Islet of Langerhans (tissue), 1 donor: ENCODE data around the gene GTF2H1.
"Not testable (repeated sequence)": the region's sequence is repeated elsewhere in the genome, so short reads cannot be mapped to it uniquely, and the experiment has no call there.

ENCODE experiments used
- FAIRE-seq: peaks from one replicate; lab custom pipeline; 2011; peaks lifted over from hg19 to GRCh38; lab: Jason Lieb, UNC

GTF2H1 gene

DNA sequence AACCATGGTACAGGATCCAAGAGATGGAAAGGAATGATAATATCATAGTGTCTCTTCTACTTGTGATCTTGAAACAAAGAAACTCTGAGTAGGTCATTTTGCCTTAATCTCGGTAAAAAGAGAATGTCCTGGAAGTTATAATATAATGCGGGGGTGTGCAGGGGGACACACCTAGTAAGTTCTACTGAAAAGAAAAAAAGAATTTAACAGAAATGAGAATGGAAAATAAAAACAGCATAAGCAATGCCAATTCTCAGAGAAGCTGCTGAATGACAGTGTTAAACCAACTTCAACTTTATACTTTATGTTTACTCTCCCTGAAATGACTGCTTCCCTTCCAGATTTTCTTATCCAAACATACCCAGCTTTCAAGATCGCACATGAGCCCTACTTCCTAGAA is 2.5 kb upstream of the GTF2H1 start:
- no peak for FAIRE-seq

DNA sequence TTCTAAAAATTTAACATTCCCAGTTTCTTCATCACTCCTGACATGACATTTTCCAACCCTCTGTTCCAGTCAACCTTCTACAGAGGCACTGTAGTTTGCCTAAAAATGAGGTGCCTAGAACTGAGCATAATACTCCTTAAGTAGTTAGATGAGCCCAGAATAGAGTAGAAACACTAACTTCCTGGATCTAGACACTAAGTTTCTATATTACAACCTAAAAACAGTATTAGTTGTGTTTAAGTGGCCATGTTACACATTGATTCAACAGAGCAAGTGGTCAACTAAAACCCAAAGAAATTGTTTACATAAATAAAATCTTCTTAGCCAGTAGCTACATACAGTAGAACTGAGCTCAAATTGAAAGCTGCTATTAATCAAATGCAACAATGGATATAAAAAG is 1.8 kb upstream of the GTF2H1 start:
- FAIRE-seq = no peak

DNA sequence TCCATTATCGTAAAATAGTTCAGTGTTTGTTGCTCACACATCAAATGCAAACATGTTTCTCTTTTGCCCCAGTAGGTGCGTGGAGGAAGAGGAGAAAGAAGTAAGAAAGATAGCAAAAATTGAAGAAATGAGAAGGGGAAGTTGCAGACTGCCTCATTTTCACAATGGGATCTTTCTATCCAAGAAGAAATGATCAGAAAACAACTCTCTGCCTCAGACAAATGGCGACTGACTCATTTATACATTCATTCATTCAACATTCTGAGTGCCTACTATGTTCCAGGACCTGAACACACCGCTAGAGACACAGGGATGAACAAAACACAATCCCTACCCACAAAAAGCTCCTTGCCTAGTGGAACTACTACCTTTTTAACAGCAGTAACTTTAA is 794 bp upstream of the GTF2H1 start:
- no peak for FAIRE-seq

DNA sequence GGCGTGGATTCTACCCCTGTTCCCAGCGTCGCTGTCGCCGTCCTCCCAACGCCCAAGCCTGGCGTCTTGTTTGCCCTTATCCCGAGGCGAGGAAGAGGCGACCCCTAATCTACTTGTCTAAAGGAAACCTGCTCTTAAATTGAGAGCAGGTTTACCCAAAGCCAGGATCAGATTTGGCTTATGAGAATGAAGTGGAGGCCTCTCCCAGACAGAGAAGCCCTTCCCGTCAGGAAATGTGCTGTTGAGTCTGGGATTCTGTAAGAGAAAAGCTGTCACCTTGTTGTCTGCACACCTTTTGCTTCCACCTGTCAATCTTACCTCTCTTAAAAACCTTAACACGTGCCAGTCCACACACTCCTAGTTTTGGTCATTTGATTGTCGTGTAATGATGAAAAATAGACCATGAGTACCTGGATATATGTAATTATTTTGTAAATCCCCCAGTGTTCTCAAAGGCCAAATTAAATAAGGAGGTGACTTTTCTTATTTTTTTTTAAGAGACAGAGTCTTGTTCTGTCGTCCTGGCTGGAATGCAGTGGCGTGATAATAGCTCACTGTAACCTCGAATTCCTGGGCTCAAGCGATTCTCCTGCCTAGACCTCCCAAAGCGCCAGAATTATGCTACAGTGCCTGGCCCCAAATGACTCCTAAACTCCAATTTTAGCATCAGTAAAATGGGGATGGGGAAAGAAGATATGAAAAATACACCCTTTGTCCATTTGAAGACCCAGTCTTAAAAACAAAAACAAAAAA is 627 bp downstream of the GTF2H1 start:
- no peak for FAIRE-seq

DNA sequence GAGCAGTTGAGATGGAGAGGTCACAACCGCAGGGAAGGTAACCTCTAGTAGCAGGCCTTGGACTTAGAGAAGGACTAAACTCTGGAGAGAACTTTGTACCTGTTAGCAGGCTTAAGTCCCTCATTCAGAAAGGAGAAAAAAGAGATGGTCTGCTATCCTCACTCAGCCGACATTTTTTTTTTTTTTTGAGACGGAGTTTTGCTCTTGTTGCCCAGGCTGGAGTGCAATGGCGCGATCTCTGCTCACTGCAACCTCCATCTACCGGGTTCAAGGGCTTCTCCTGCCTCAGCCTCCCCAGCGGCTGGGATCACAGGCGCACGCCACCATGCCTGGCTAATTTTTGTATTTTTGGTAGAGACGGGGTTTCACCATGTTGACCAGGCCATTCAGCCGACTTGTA is 1.5 kb downstream of the GTF2H1 start:
- not testable (repeated sequence) for FAIRE-seq

DNA sequence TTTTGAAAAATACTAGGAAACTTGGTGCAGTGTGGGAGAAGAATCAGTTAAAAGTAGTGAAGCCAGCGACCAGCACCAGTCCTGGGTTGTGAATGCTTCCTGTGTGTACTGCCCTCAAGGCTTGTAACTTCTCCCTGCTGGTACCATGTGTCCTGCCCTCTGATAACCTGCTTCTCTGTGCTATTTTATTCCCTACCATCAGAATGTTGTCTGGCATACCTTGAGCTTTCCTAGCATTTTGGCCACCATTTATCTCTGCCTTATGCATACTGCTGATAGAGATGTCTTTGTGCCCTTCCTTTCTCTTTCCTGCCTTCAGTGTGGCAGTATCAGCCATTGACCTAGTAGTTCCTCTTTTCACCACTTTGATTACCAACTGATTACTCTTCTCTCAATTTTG is 2.0 kb downstream of the GTF2H1 start:
- no peak for FAIRE-seq

DNA sequence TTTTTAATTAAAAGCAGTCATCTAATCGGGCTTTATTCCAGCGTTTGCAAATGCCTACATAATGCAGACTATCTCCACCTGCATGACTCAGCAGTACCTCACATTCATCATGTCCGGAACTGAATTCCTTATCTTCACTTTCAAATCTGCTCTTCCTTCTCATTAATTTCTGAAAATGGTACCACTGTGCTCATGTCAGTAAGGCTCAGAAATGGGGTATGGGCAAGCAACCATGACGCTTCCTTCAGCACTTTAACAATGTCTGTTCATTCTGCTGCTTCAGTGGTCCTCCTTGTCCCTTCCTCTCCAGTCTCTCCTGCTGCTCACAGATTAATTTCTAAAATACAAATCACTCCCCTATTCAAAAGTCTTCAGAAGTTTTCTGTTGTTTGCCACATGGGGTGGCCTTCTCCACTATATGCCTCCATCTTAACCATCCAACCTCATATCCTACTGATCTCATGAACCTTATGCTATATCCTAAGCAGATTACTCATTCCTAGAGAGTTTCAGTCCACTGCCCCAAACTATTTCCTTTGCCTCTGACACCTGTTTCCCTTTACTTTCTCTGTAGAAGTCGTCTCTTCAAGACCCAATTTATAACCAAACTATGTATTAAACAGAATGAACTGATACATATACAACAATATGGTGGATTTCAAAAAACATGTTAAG is 7.0 kb downstream of the GTF2H1 start:
- no peak for FAIRE-seq

DNA sequence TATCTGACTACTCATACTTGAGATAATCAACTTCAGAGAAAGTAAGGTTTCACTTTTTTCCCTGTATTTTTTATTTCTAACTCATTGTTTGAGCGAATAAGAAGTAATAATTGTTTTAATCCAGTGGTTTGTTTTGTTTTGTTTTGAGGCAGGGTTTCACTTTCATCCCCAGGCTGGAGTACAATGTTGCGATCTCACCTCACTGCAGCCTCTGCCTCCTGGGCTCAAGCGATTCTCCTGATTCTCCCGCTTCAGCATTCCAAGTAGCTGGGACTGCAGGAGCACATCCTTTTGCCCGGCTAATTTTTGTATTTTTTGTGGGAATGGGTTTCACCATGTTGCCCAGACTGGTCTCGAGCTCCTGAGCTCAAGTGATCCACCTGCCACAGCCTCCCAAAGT is 8.6 kb downstream of the GTF2H1 start:
- no peak for FAIRE-seq

DNA sequence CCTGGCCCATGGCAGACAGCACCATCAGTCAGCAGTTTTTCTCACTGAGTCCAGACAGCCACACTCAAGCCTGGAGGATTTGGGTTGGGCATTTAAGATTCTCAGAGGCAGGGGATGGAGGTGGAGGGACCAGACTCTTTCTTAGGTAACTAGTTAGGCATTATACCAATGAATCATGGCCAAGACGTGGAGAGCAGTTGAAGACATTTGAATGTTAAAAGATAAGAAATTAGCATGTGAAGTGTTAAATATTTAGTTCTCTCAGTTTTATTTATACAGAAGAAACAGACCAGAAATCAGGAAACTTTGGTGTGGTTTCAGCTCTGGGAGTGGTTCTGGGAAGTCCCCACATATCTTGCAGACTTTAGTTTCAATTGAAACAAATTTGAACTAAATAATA is 9.9 kb downstream of the GTF2H1 start:
- FAIRE-seq = no peak

DNA sequence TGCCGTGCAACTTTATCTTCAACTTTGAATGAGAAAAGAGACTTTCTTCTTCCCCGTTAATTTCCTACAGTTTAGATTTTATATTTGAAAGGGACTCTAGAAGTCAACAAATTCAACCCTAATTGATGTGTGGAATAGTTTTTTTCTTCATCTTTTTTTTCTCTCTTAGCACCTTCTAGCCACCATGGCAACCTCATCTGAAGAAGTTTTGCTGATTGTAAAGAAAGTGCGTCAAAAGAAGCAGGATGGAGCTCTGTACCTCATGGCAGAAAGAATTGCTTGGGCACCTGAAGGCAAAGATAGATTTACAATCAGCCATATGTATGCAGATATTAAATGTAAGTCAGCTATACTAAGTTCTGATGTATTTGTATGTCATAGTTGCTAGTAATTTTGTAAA is 10.5 kb downstream of the GTF2H1 start:
- no peak for FAIRE-seq

DNA sequence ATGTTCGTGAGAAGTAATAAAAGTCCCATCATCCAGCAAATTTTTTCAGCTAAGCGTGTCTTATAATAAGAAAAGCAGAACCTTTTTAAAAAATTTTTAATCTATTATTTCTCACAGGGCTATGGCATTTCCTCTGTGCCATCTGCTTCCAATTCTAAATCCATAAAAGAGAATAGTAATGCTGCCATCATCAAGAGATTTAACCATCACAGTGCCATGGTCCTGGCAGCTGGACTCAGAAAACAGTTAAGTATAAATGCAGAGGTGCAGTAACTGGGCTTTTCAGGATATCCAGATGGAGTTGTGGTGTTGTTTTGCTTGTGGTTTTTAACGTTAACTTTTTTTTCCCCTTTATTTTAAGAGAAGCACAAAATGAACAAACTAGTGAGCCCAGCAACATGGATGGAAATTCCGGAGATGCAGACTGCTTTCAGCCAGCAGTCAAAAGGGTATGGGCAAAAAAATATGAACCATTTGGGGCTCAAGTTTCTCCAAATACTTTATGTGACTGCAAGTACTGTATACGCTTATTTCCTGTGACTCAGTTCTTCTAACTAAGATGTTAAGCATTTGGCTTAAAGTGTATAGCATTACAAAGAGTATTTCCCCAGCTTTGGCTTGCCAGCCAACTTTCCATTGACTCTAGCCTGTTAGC is 25.2 kb downstream of the GTF2H1 start:
- no peak for FAIRE-seq

DNA sequence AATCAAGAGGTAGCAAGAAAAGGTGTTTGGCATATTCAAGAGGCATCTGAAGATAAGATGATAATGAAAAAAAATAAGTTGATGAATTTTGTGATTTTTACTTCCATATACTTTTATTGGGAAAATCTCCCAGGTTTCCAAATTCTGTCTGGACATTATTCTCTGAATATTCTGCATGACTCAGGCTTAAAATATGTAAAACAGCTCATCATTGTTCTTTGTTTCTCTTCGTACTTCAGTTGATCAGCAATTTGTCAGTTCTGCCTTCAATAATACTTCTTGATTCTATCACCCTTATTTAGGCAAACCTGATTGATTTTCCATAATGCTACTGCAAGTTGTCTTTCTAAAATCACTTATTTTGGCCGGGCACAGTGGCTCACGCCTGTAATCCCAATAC is 30.2 kb downstream of the GTF2H1 start:
- FAIRE-seq = no peak

DNA sequence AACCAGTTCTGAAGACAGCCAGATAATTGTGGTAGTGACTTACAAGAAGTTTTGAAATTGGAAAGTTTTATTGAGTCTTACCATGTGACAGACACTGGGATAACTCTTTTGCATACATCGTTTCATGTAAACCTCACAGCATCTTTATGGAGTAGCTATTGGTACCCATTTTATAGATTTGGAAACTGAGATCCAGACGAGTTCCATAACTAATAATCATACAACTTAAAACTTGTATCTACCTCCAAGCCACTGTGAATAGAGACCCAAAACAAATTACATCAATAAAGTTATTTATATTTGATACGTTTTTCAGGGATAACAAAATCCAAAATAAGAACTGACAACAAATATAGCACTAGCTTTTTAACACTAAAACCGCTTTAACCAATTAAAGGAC is 36.3 kb downstream of the GTF2H1 start:
- FAIRE-seq = peak; percentile 36

DNA sequence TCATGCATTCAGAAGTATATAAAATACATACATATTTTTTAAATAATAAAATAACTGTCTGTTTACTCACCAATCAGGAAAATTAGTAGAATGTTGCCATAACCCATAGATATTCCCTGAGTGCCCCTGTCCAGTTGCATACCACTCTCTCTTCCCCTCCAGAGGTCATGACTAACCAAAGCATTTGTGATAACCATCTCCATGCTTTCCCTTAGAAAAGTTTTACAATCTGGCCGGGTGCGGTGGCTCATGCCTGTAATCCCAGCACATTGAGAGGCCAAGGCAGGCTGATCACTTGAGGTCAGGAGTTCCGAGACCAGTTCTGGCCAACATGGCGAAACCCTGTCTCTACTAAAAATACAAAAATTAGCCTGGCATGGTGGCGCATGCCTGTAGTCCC is 38.8 kb downstream of the GTF2H1 start:
- no peak for FAIRE-seq

DNA sequence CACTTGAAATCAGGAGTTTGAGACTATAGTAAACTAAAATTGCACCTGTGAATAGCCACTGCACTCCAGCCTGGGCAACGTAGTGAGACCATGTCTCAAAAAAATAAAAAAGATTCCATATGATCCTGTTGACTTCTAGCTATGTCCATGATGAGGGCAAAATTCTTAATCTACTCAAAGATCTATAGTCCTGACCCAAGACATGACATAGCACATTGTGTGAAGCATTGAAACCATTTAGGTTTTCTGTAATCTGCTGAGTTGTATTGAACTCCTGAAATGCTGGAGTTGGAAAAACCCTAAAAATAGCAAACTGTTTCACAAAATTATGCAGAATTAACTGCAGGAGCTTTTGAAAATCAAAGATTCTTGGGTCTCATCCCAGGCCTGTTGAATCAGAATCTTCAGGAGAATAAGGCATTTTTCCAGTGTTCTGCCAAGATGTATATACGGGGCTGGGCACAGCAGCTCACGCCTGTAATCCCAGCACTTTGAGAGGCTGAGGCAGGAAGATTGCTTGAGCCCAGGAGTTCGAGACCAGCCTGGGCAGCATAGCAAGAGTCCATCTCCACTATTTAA is 42.2 kb downstream of the GTF2H1 start:
- no peak for FAIRE-seq

DNA sequence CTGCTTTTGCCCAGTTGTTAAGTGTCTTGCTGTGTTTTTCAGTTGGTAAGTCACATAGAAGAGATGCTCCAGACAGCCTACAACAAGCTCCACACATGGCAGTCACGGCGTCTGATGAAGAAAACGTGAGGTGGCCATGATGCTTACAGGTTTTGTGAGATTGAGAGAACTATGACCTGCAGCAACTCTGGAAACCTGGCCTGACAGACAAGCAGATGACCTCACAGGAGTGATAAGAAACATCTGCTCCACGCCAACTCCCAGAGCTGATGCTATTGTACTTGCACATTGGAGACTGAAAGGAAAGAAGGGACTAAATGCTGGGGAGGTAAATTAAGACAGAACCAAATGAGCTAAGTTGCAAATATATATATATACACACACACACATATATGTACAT is 43.4 kb downstream of the GTF2H1 start:
- no peak for FAIRE-seq

DNA sequence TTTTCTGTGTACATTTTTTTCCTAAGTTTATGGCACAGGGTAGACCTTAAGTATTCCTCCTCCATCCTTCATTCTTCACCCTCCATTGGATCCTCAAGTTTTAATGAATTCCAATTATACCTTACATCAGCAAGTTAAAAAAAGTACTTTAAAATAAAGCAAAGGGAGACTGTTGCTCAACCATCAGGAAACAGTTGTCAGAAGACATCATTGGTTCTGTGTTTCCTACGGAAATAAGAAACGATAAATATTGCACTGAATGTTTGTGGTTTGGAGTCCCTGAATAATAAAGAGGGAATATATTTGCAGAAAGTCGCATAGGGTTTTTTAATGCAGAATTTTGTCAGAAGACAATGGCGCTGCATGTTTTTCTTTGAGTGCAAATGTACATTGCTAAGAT is 43.9 kb downstream of the GTF2H1 start:
- no peak for FAIRE-seq

DNA sequence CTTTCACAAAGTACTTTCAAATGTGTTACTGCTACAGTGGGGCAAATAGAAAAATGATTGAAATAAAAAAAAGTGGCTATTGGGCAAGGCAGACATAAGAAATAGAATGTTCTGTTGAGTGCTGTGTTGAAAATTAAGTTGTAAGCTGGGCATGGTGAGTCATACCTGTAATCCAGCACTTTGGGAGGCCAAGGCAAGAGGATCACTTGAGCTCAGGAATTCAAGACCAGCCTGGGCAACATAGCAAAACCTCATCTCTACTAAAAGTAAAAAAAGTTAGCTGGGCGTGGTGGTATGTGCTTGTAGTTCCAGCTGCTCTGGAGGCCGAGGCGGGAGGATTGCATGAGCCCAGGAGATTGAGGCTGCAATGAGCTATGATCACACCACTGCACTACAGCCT is 45.1 kb downstream of the GTF2H1 start:
- FAIRE-seq = no peak

DNA sequence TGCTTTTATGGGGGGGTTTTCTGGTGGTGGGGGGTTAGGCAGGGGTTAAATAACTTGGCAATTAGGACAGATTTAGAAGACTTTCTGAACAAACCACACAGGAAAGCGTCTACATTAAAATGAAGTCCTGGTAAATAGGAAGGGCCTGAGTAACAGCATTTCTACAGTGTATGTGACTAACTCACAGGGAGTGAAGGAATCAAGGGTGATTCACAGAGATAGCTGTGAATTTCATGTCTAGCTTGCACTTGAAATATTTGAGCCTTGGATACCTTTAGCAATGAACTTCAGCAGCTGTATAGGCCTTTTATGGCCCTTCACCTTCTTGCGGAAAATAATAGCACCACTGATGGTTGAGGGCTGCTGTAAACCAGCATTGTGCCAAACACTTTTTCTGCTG is 45.9 kb downstream of the GTF2H1 start:
- FAIRE-seq = no peak

DNA sequence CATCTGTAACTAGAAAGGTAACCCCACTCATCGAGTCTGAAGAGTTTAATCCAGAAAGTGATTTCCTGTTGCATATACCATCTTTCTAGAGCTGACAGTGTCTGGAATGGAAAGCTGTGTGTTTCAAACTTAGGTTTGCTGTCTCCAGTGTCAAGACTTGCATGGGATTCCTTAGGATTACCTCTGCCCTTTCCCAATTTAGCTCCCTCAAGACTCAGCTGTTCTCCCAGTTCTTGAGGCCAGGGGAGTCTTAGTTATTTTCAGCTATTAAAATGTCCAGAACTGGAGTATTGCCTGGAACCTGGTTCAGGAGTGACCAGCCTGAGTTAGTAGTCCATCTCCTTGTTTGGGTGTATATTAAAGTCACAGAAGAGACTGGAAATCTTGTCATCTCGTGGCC is 47.0 kb downstream of the GTF2H1 start:
- FAIRE-seq = no peak

DNA sequence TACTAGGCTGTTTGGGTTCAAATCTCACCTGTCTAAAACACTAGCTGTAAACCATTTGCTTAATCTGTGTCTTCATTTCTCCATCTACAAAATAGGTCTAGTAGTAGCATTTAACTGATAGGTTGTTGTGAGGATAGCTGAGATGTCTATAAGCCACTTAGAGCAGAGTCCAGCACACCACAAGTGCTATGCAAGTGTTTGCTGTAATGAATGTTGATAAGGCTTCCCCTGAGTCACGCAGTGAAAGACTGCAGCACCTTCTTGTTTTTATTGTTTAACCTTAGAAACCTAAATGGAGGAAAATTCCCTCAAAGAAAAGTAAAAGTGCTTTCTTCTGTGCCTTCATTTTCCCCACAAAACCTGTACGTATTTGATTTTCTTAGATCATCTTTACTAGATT is 48.9 kb downstream of the GTF2H1 start:
- FAIRE-seq = no peak

DNA sequence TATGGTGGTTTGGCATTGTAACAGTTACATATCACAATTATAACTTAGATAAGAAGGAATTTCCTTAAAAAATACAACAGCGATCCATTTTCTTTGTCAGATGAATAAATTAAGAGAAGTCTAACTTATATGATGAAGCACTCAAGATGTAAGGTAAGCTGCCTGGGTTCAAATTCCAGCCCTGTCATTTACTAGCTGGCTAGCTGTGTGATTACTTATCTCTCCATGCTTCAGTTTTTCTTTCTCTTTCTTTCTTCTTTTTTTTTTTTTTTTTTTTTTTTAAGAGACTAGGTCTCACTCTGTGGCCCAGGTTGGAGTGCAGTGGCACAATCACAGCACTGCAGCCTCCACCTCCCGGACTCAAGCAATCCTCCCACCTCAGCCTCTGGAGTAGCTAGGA is 49.8 kb downstream of the GTF2H1 start:
- no peak for FAIRE-seq

DNA sequence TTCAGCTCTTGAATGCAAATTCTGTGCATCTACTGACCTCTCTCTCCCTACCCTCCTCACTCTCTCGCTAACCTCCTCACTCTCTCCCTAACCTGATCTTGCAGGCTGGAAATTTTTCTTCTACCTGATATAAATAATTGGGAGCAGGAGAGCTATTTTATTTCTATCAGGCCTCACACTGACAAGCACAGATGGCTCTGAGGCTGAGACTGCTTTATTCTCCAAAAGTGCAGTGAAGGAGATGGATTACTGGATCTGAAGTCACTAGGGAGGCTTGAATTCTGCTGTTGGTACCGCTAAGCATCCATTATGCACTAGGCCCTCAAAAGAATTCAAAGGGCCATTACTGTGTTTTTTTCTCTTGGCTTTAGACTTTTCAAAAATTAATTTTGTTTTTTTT is 52.6 kb downstream of the GTF2H1 start:
- FAIRE-seq = no peak
